ENCODE data around the gene CNGB1.
"Not testable (repeated sequence)": the region's sequence is repeated elsewhere in the genome, so short reads cannot be mapped to it uniquely, and the experiment has no call there.

Gene CNGB1

DNA sequence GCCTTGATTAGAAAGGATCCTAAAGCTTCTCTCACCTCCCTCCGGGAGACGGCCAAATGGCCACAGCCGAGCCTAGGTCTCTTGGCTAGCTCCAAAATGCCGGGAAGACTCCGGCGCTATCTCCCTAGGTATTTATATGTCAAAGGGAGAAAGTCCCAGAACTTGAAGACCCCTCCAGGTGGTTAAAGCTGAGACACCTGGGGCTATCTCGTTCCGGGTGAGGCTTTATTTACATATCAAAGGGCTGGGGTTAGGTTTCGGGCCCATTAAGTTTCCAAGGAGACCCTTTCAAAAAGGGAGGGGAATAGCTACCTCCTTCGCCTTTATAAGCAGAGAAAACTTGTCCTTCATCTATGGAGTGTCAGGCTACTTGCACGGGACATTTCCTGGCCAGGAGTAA is 97.7 kb downstream of the CNGB1 start:
- Mint-ChIP-seq H3K9me3 (no peaks in the 10 kb centered on the region), H3K27ac (no peak overlapping the region), H3K27me3 (ENCODE audit: low read depth) (peaks cover 48% of the 10 kb centered on the region), H3K4me1 (no peaks in the 10 kb centered on the region), H3K4me3 (no peak overlapping the region), H3K36me3 (ENCODE audit: low read depth) (no peaks in the 10 kb centered on the region)
- TF ChIP-seq, protein P1, sequence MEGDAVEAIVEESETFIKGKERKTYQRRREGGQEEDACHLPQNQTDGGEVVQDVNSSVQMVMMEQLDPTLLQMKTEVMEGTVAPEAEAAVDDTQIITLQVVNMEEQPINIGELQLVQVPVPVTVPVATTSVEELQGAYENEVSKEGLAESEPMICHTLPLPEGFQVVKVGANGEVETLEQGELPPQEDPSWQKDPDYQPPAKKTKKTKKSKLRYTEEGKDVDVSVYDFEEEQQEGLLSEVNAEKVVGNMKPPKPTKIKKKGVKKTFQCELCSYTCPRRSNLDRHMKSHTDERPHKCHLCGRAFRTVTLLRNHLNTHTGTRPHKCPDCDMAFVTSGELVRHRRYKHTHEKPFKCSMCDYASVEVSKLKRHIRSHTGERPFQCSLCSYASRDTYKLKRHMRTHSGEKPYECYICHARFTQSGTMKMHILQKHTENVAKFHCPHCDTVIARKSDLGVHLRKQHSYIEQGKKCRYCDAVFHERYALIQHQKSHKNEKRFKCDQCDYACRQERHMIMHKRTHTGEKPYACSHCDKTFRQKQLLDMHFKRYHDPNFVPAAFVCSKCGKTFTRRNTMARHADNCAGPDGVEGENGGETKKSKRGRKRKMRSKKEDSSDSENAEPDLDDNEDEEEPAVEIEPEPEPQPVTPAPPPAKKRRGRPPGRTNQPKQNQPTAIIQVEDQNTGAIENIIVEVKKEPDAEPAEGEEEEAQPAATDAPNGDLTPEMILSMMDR (IDR thresholded peaks at IDR 0.05; ENCODE audit: unreplicated experiment in 3 of 3), result no peak

DNA sequence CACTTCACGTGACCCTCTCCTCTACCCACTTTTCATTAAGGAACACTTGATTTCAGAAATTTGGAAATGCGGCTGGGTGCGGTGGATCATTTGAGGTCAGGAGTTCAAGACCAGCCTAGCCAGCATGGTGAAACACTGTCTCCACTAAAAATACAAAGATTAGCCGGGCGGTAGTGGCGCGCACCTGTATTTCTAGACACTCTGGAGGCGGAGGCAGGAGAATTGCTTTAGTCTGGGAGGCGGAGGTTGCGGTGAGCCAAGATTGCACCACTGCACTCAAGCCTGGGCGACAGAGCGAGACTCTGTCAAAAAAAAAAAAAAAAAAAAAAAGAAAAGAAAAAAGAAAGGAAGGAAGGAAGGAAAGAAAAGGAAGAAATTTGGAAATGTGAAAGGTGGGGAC is 98.2 kb downstream of the CNGB1 start:
- peaks cover 48% of the 10 kb centered on the region for H3K27me3 Mint-ChIP-seq (ENCODE audit: low read depth)
- not testable (repeated sequence) for H3K36me3 Mint-ChIP-seq (ENCODE audit: low read depth); H3K4me1 Mint-ChIP-seq; H3K4me3 Mint-ChIP-seq; H3K9me3 Mint-ChIP-seq; H3K27ac Mint-ChIP-seq

DNA sequence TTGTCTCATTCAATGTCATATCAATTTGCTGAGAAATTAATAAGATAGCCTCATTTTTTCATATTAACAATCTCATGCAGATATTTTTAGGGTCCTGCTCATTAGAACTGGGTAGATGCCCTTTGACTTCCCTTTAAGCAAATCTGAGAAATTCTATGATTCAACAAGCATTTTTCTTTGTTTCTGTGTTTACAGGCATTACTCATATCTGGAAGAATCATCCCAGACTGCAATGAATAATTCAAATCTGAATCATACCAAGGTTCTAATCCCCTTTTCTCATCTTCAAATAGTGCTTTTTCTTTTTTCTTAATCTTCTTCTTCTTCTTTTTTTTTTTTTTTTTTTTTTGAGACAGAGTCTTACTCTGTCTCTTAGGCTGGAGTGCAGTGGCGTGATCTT is 99.5 kb downstream of the CNGB1 start:
- Mint-ChIP-seq H3K27me3 (ENCODE audit: low read depth) (peaks cover 45% of the 10 kb centered on the region), H3K9me3 (no peaks in the 10 kb centered on the region), H3K4me1 (no peaks in the 10 kb centered on the region), H3K4me3 (no peak overlapping the region), H3K36me3 (ENCODE audit: low read depth) (no peaks in the 10 kb centered on the region), H3K27ac (no peak overlapping the region)
- TF ChIP-seq, protein P1 (IDR thresholded peaks at IDR 0.05; ENCODE audit: unreplicated experiment in 3 of 3), result no peak

DNA sequence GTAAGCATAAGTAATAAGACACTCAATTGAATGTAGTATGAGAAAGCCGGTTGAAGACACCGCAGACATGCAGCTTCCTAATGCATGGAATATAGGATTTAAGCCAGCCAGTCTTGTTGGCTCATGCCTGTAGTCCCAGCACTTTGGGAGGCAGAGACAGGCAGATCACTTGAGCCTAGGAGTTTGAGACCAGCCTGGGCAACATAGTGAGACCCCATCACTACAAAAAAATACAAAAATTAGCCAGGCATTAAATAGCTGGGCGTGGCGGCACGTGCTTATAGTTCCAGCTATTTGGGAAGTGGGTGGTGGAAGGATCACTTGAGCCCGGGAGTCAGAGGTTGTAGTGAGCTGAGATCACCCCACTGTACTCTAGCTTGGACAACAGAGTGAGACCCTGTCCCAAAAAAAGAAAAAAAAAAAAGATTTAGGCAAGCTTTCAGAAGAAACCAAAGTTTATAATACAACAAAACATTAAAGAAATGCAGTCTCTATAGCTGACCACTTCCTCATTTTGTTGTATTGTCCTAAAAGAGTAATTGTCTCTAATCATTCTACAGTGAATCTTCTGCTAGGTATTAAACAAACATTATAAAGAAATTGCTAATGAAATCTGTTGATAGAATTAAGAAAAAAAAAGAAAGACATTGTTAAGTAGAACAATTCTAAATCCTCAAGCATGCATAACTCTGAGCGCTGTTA is 100.0 kb downstream of the CNGB1 start:
- Mint-ChIP-seq H3K4me3 (no peak overlapping the region), H3K4me1 (no peaks in the 10 kb centered on the region), H3K9me3 (no peaks in the 10 kb centered on the region), H3K36me3 (ENCODE audit: low read depth) (no peaks in the 10 kb centered on the region), H3K27ac (no peak overlapping the region), H3K27me3 (ENCODE audit: low read depth) (peaks cover 42% of the 10 kb centered on the region)
- TF ChIP-seq, protein P1 (IDR thresholded peaks at IDR 0.05; ENCODE audit: unreplicated experiment in 3 of 3), result no peak

DNA sequence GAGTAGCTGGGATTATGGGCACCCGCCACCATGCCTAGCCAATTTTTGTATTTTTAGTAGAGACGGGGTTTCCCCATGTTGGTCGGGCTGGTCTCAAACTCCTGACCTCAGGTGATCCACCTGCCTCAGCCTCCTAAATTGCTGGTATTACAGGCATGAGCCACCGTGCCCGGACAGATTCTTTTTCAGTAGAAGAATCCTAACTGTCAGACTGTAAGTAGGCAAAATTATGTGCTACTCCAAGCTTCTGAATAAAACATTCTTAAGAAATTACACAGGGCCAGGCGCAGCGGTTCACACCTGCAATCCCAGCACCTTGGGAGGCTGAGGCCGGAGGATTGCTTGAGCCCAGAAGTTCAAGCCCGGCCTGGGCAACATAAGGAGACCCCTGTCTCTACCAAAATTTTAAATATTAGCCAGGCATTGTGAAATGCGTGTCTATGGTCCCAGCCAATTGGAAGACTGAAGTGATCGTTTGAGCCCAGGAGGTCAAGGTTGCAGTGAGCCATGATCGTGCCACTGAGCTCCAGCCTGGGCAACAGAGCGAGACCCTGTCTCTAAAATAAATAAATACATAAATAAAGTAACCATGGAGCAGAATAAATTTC is 101.9 kb downstream of the CNGB1 start:
- Mint-ChIP-seq H3K4me1 (no peaks in the 10 kb centered on the region), H3K4me3 (no peak overlapping the region), H3K27me3 (ENCODE audit: low read depth) (peaks cover 31% of the 10 kb centered on the region), H3K27ac (no peak overlapping the region), H3K9me3 (no peaks in the 10 kb centered on the region), H3K36me3 (ENCODE audit: low read depth) (no peaks in the 10 kb centered on the region)
- TF ChIP-seq, protein P1 (IDR thresholded peaks at IDR 0.05; ENCODE audit: unreplicated experiment in 3 of 3), result no peak

DNA sequence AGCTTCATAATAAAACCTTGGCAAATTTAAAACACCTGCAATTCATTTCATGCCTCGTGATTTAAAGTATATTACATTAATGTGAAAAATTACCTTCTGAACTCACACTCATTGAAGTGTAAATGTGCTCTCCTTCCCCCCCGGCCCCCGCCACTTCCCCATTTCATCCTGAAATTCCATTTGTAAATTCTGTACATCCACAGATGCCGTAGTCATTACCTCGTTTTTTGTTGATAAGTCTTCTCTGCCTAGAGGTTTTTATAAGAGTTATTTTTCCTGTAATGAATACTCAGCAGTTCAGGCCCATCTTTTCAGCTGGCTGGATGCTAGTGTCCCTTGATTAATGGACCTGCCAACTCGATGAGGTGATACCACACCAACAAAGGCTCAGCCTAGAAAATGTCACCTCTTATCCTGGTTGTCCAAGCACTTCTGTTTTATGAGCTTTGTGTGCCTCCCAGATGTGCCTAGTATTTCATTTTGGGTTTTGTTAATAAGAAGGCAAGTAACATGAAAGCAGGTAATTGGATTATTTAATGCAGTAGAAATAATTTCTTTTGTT is 103.8 kb downstream of the CNGB1 start:
- Mint-ChIP-seq H3K27ac (no peak overlapping the region), H3K36me3 (ENCODE audit: low read depth) (no peaks in the 10 kb centered on the region), H3K4me3 (no peak overlapping the region), H3K4me1 (peaks cover 15% of the 10 kb centered on the region), H3K9me3 (no peaks in the 10 kb centered on the region), H3K27me3 (ENCODE audit: low read depth) (peaks cover 12% of the 10 kb centered on the region)
- TF ChIP-seq, protein P1 (IDR thresholded peaks at IDR 0.05; ENCODE audit: unreplicated experiment in 3 of 3), result no peak

Measured in nephron (organoid).